HepG2 (cell line): ENCODE results near the gene CISD1. TPM values are rescaled to one million over a fixed set of nuclear protein-coding genes. Genes with fewer than 3 reads are reported as not detected.

Experiments used
- IRF2 ChIP-seq: IDR thresholded peaks from 2 replicates; pipeline ENCODE4 v1.6.1; 2018; ENCODE audit warnings: missing genetic modification reagents, missing compliant biosample characterization
- KDM2A ChIP-seq: sonication (generic); formaldehyde crosslinking; IDR thresholded peaks from 2 replicates; pipeline ENCODE4 v1.4.0; 2020; ENCODE audit warnings: low read depth, missing genetic modification reagents, borderline replicate concordance
- NCOA2 ChIP-seq: sonication (generic); formaldehyde crosslinking; IDR thresholded peaks from 2 replicates; pipeline ENCODE4 v1.8.0; 2022; ENCODE audit warnings: inconsistent platforms
- PAX8 ChIP-seq: sonication (generic); formaldehyde crosslinking; IDR thresholded peaks from 2 replicates; pipeline ENCODE4 v1.8.0; 2022; ENCODE audit warnings: mild to moderate bottlenecking, missing genetic modification reagents, borderline replicate concordance
- SAP130 ChIP-seq: IDR thresholded peaks from 2 replicates; pipeline ENCODE4 v1.6.1; 2016; ENCODE audit warnings: low read depth
- ZBTB7B ChIP-seq: sonication (generic); formaldehyde crosslinking; IDR thresholded peaks from 2 replicates; pipeline ENCODE4 v1.4.0; 2020; ENCODE audit warnings: missing genetic modification reagents
- ZFAT ChIP-seq: sonication (generic); formaldehyde crosslinking; conservative IDR thresholded peaks from 2 replicates; pipeline ENCODE4 v1.8.1; 2023; ENCODE audit warnings: missing genetic modification reagents, inconsistent platforms
- ZFP37 ChIP-seq: sonication (generic); formaldehyde crosslinking; IDR thresholded peaks from 2 replicates; pipeline ENCODE4 v1.4.0; 2020; ENCODE audit warnings: missing genetic modification reagents, borderline replicate concordance
- ZNF543 ChIP-seq: sonication (generic); formaldehyde crosslinking; IDR thresholded peaks from 2 replicates; pipeline ENCODE4 v1.4.0; 2020; ENCODE audit warnings: mild to moderate bottlenecking, missing genetic modification reagents
- polyA plus RNA-seq, 8 experiments: library from polyadenylated mRNA; depleted of rRNA in 3 of 8; stranded (reverse) in 7 of 8; unstranded in 1 of 8; fragments of >200 nt; fragmentation: Illumina TruSeq in 4 of 8; extraction: Trizol in 4 of 8; gene quantifications; 2 replicates each; pipeline versions ENCODE4 v1.2.1 to v1.2.3, GENCODE V29; 2011 to 2016; ENCODE audit warnings: low read depth in 4 of 8, missing spikeins in 1 of 8, mixed read lengths in 1 of 8; ENCODE audit not compliant: insufficient read depth in 1 of 8
- total RNA-seq, 5 experiments: library from RNA; depleted of rRNA; stranded (reverse); fragments of >200 nt; fragmentation: Illumina TruSeq; extraction: Trizol; gene quantifications; 2 replicates each; pipeline ENCODE4 v1.2.3, GENCODE V29; 2016; ENCODE audit warnings: low read depth in 1 of 5
- TF ChIP-seq, protein P1 (sequence below): IDR thresholded peaks from 2 replicates; pipeline ENCODE4 v1.6.1; 2016; ENCODE audit warnings: low read depth, missing genetic modification reagents, missing compliant biosample characterization
- TF ChIP-seq, protein P2 (sequence below): sonication (generic); formaldehyde crosslinking; IDR thresholded peaks from 2 replicates; pipeline ENCODE4 v1.8.1; 2022; ENCODE audit warnings: low read depth, mild to moderate bottlenecking, missing genetic modification reagents

Gene CISD1
- total and polyA plus RNA-seq, 2 of the 13 experiments (the other 11 are each of a cell fraction or from before 2014, with no cell fraction given), result 63.4 to 78.9 TPM

DNA sequence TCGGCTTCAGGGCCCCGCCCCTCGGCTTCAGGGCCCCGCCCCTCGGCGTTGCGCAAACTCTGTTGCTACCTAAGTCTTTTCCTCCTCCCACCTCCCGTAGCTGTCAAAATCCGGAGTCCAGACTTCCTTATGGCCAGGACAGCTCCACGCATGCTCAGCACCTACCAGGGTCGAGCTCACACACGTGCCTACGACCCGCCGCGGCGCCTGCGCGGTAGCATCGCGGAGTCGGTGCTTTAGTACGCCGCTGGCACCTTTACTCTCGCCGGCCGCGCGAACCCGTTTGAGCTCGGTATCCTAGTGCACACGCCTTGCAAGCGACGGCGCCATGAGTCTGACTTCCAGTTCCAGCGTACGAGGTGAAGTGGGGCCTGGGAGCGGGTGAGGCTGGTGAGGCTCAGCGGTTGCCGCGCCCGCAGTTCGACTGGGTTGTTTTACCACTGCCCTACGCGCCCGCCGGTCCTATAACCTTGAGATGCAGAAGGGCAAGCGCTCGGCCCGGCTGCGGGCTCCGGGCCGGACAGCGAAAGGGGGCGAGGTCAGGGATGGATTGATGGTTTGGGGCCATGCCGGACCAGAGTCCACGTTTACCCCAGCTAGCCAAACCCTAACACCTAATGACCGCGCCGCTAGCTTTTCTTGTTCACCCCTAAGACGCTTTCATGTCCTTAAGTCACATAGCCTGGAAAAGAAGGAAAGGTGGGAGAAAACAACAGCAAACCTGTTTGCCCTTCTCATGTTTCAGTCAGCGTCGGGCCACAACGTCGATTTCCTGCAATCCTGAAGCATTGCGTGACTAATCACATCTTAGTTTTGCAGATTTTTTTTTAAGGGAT, at the start of gene CISD1 (continued):
- TF ChIP-seq, protein P1, sequence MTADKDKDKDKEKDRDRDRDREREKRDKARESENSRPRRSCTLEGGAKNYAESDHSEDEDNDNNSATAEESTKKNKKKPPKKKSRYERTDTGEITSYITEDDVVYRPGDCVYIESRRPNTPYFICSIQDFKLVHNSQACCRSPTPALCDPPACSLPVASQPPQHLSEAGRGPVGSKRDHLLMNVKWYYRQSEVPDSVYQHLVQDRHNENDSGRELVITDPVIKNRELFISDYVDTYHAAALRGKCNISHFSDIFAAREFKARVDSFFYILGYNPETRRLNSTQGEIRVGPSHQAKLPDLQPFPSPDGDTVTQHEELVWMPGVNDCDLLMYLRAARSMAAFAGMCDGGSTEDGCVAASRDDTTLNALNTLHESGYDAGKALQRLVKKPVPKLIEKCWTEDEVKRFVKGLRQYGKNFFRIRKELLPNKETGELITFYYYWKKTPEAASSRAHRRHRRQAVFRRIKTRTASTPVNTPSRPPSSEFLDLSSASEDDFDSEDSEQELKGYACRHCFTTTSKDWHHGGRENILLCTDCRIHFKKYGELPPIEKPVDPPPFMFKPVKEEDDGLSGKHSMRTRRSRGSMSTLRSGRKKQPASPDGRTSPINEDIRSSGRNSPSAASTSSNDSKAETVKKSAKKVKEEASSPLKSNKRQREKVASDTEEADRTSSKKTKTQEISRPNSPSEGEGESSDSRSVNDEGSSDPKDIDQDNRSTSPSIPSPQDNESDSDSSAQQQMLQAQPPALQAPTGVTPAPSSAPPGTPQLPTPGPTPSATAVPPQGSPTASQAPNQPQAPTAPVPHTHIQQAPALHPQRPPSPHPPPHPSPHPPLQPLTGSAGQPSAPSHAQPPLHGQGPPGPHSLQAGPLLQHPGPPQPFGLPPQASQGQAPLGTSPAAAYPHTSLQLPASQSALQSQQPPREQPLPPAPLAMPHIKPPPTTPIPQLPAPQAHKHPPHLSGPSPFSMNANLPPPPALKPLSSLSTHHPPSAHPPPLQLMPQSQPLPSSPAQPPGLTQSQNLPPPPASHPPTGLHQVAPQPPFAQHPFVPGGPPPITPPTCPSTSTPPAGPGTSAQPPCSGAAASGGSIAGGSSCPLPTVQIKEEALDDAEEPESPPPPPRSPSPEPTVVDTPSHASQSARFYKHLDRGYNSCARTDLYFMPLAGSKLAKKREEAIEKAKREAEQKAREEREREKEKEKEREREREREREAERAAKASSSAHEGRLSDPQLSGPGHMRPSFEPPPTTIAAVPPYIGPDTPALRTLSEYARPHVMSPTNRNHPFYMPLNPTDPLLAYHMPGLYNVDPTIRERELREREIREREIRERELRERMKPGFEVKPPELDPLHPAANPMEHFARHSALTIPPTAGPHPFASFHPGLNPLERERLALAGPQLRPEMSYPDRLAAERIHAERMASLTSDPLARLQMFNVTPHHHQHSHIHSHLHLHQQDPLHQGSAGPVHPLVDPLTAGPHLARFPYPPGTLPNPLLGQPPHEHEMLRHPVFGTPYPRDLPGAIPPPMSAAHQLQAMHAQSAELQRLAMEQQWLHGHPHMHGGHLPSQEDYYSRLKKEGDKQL, result peak; percentile 26; the same call in 1 of the 2 replicates
- TF ChIP-seq ZNF543 (CRISPR knock-in tag) (0 out of 2 replicates have a peak, but pooled peaks have one; percentile 38), NCOA2 (CRISPR knock-in tag) (peak; percentile 66), KDM2A (CRISPR knock-in tag) (peak; percentile 92), ZFAT (peak; percentile 88), SAP130 (CRISPR knock-in tag) (peak; percentile 91), ZFP37 (CRISPR knock-in tag) (no peak; the same call in none of the 2 replicates), IRF2 (peak; percentile 85; the same call in 1 of the 2 replicates), PAX8 (CRISPR knock-in tag) (peak; percentile 33; the same call in 1 of the 2 replicates), ZBTB7B (CRISPR knock-in tag) (peak; percentile 78)
- TF ChIP-seq, protein P2, sequence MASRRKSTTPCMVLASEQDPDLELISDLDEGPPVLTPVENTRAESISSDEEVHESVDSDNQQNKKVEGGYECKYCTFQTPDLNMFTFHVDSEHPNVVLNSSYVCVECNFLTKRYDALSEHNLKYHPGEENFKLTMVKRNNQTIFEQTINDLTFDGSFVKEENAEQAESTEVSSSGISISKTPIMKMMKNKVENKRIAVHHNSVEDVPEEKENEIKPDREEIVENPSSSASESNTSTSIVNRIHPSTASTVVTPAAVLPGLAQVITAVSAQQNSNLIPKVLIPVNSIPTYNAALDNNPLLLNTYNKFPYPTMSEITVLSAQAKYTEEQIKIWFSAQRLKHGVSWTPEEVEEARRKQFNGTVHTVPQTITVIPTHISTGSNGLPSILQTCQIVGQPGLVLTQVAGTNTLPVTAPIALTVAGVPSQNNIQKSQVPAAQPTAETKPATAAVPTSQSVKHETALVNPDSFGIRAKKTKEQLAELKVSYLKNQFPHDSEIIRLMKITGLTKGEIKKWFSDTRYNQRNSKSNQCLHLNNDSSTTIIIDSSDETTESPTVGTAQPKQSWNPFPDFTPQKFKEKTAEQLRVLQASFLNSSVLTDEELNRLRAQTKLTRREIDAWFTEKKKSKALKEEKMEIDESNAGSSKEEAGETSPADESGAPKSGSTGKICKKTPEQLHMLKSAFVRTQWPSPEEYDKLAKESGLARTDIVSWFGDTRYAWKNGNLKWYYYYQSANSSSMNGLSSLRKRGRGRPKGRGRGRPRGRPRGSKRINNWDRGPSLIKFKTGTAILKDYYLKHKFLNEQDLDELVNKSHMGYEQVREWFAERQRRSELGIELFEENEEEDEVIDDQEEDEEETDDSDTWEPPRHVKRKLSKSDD (CRISPR knock-in tag), result peak; percentile 78; the same call in 1 of the 2 replicates
